Kidney epithelial cell (primary cell): Measurements from ENCODE around the gene GABBR2. TPM values are rescaled to one million over a fixed set of nuclear protein-coding genes. Genes with fewer than 3 reads are reported as not detected.
"Not testable (repeated sequence)": the region's sequence is repeated elsewhere in the genome, so short reads cannot be mapped to it uniquely, and the experiment has no call there.

Source experiments
- DNase-seq: peaks from one replicate; pipeline ENCODE4 v3.0.0-alpha.2; 2010; ENCODE audit warnings: low read depth
- H3K27me3 ChIP-seq: 2 replicates; pipeline ENCODE4 v1.6.0; 2011; ENCODE audit warnings: low read length; ENCODE audit not compliant: control insufficient read depth, insufficient read depth
- H3K36me3 ChIP-seq: 2 replicates; pipeline ENCODE4 v1.5.1; 2011; ENCODE audit warnings: low read length; ENCODE audit not compliant: control insufficient read depth, insufficient read depth
- H3K4me3 ChIP-seq: 2 replicates; pipeline ENCODE4 v1.5.1; 2011; ENCODE audit warnings: low read depth, mild to moderate bottlenecking, control low read depth, low read length
- total RNA-seq: library from RNA; depleted of rRNA; stranded (reverse); fragments of >200 nt; gene quantifications from 2 replicates; pipeline ENCODE4 v1.2.3, GENCODE V29; 2015
- TF ChIP-seq, protein P1 (sequence below): IDR thresholded peaks from 2 replicates; pipeline ENCODE4 v1.5.1; 2011; ENCODE audit warnings: mild to moderate bottlenecking, moderate library complexity, low read length, control low read depth, inconsistent platforms; ENCODE audit not compliant: insufficient read depth, poor library complexity, severe bottlenecking

Gene GABBR2
- total RNA-seq, 1 donor from 2014 or later, result 10.8 TPM

DNA sequence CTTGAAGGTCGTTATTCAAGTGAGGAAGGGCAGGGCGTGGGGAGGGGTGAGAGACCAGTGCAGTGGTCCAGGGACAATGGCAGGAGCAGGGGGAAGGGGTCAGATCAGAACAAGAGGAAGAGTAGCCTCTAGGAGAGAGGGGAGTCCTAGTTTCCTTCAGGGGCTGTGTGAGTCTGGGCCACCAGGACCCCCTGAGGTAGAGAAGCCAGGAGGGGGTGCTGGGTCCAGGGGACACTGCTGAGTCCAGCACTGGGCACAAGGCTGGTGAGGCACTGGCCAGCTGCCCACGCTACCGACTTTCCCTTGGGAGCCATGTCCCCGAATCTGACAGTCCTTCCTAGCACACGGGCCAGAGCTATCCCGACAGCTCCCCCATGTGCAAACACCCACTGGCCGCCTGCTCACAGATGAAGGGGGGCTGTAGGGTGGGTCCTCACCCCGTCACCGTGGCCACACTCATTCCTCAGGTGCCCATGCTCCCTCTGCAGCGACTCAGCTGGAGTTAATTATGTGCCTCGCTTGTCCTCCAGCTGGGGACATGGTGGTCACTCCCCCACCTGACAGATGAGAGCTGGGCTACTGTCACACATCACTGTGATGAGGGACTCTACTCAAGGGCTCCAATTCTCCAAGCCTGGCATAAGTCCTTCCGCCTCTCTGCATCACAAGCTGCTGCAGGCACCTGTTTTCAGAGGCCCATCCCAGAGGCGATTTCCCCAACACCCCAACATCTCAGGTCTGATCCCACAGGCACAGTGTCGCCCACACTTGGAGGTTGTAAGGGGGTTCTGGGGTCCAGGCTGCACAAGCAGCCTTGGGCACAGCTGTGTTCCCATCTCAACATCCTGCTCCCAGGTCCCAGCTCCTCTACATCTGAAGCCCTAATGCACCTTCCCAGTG, 115.1 kb downstream of the GABBR2 start:
- TF ChIP-seq, protein P1, sequence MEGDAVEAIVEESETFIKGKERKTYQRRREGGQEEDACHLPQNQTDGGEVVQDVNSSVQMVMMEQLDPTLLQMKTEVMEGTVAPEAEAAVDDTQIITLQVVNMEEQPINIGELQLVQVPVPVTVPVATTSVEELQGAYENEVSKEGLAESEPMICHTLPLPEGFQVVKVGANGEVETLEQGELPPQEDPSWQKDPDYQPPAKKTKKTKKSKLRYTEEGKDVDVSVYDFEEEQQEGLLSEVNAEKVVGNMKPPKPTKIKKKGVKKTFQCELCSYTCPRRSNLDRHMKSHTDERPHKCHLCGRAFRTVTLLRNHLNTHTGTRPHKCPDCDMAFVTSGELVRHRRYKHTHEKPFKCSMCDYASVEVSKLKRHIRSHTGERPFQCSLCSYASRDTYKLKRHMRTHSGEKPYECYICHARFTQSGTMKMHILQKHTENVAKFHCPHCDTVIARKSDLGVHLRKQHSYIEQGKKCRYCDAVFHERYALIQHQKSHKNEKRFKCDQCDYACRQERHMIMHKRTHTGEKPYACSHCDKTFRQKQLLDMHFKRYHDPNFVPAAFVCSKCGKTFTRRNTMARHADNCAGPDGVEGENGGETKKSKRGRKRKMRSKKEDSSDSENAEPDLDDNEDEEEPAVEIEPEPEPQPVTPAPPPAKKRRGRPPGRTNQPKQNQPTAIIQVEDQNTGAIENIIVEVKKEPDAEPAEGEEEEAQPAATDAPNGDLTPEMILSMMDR, result no peak
- no peak for DNase-seq
- H3K4me3 ChIP-seq, result no peak overlapping the region
- no peaks in the 10 kb centered on the region for H3K36me3 ChIP-seq
- peaks cover 4% of the 10 kb centered on the region for H3K27me3 ChIP-seq

DNA sequence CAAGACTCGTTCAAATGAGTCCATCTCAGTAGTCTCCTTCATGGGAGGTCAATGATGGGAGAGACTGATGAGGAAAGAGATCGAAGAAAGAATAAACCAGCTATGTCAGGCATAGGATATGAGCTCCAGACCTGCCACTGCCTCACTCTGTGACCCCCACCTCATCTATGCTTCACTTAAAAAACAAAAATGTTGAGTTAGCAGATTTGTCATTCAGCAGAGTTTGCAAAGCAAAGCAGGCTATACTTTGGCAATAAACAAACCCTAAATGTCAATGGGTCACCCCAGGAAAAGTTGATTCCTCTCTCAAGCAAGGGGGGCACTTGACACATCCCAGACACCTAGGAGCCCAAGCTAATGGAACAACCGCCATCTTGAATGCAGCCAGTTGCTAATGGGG, 117.0 kb downstream of the GABBR2 start:
- Histone ChIP-seq H3K36me3 (no peaks in the 10 kb centered on the region), H3K27me3 (peaks cover 4% of the 10 kb centered on the region), H3K4me3 (no peak overlapping the region)
- TF ChIP-seq, protein P1, result no peak
- no peak for DNase-seq

DNA sequence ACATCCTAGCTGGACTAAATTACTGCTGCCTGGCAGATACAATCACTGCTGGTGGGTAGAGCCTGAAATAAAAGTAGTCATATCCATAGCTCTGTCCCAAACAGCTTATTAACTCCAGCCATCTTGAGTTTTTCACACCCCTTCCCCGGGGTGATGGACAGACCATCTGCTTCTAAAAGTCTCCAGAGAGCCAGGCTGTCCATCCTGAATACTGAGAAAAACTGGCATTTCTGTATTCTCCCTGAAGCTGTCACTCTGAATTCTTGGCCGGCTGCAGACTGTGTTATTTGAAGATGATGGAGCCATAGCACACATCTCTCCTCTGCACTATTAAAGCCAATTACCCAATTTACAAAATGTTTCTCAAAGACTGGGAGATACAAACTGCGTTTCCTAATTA, 118.6 kb downstream of the GABBR2 start:
- no peak overlapping the region for H3K4me3 ChIP-seq
- H3K36me3 ChIP-seq, result no peaks in the 10 kb centered on the region
- peaks cover 4% of the 10 kb centered on the region for H3K27me3 ChIP-seq
- no peak for DNase-seq
- TF ChIP-seq, protein P1, result no peak

DNA sequence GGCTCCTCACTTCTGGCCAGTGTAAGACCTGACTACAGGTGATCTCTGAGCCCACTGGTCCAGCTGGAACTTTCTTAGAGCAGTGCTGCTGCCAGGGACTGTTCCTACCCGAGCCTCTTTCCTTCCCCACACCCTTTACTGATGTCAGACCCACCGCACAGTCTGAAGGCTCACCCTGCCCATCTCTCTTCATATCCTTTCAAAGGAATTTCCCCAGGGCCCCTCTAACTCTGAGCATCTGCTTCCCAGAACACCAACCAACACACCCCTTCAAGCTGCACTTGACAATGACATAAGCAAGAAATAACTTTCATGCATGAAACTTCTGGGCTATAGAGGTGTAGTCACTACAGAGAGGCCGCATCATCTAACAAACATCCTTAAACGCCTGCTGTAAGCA, 119.6 kb downstream of the GABBR2 start:
- no peaks in the 10 kb centered on the region for H3K36me3 ChIP-seq
- TF ChIP-seq, protein P1, result no peak
- no peak for DNase-seq
- H3K4me3 ChIP-seq, result no peak overlapping the region
- peaks cover 4% of the 10 kb centered on the region for H3K27me3 ChIP-seq

DNA sequence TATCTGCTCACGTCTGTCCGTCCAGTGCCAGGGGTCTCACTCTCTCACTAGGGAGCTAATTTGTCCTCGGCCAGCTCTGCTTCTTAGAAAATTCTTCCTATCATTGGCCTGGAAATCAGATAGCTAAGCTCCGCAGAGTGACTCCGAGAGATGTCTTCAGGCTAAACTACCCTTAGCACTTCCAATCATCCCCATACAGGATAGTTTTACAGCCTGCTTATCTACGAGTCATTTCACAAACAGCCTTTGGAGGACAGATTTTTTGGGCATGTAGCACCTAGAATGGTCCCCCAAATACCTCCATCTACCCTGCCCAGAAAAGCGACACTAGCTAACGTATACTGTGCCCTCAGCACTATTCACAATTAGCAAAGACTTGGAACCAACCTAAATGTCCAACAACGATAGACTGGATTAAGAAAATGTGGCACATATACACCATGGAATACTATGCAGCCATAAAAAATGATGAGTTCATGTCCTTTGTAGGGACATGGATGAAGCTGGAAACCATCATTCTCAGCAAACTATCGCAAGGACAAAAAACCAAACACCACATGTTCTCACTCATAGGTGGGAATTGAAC, 123.8 kb downstream of the GABBR2 start:
- peaks cover 16% of the 10 kb centered on the region for H3K27me3 ChIP-seq
- H3K36me3 ChIP-seq, H3K4me3 ChIP-seq, DNase-seq: not testable (repeated sequence)

DNA sequence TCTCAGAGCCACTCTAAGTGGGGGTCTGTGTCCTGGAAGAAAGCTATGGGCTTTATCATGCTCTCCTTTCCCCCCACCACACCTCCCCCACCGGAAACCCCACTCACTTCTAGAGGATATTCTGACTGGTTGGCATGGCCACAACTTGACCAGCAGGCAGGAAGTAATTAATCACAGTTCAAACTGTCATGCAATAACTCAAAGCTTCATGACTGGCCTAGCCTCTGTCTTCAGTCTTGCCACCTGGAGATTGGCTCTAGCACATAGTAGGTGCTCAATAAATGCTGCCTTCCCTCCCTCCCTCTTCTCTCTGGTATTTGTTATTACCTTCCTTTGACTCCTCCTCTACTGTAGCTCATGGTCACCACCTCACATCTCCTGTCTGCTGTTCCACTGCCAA, 124.7 kb downstream of the GABBR2 start:
- Histone ChIP-seq H3K27me3 (peaks cover 19% of the 10 kb centered on the region), H3K36me3 (no peaks in the 10 kb centered on the region), H3K4me3 (no peak overlapping the region)
- TF ChIP-seq, protein P1, result no peak
- DNase-seq, result no peak
